ENCODE data around the gene SENP1. TPM values are rescaled to one million over a fixed set of nuclear protein-coding genes. Genes with fewer than 3 reads are reported as not detected.

Gene SENP1
- total and polyA plus RNA-seq, 2 donors (not counting 3 experiments of a cell fraction or from before 2014, with no cell fraction given): 9.9 to 20.5 TPM

DNA sequence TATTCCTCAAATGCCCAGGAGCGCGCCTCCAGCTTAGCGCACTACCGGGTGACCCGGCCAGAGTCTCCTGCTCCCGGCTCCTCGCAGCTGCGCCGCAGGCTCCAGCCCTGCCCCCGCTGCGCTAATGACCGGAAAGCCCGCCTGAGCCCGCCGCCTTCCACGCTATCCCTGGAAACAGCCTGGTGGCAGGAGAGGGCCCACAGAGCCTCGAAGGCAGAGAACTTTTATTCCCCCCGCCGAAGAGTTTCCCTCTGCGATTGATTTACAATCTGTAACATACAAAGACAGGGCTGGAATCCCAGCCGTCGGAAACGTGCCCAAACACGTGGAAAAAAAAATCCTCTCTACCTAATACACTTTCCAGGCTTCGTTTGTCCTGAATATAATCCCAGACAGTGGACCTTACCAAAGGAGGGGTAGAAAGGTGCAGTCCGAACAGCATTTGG lies 103.1 kb downstream of the SENP1 start:
- FAIRE-seq: peak; percentile 21
- H3K4me1 ChIP-seq (ENCODE audit: control insufficient read depth, extremely low read depth, insufficient read depth, low read length): peaks cover 24% of the 10 kb centered on the region
- H3K9me1 ChIP-seq (replicated peaks; ENCODE audit: control insufficient read depth, extremely low read depth, insufficient read depth, low read length): no peaks in the 10 kb centered on the region
- no peaks in the 10 kb centered on the region for H3K36me3 ChIP-seq (ENCODE audit: control insufficient read depth in 2 of 2, extremely low read depth in 1 of 2, insufficient read depth in 2 of 2, low read length in 2 of 2)
- TF ChIP-seq GATA2 (IDR thresholded peaks at IDR 0.05; ENCODE audit: insufficient read depth, insufficient read length, low read depth, low read length) (no peak), EZH2 (IDR thresholded peaks at IDR 0.05; ENCODE audit: borderline replicate concordance, low read depth, low read length, severe bottlenecking) (peak; percentile 58), POLR2AphosphoS5 (IDR thresholded peaks at IDR 0.05; ENCODE audit: insufficient read depth, low read depth, low read length) (no peak), FOS (IDR thresholded peaks at IDR 0.05; ENCODE audit: borderline replicate concordance, insufficient read depth, low read length) (no peak), POLR2A (IDR thresholded peaks at IDR 0.05; ENCODE audit: low read depth, low read length) (no peak)
- TF ChIP-seq, protein P1, sequence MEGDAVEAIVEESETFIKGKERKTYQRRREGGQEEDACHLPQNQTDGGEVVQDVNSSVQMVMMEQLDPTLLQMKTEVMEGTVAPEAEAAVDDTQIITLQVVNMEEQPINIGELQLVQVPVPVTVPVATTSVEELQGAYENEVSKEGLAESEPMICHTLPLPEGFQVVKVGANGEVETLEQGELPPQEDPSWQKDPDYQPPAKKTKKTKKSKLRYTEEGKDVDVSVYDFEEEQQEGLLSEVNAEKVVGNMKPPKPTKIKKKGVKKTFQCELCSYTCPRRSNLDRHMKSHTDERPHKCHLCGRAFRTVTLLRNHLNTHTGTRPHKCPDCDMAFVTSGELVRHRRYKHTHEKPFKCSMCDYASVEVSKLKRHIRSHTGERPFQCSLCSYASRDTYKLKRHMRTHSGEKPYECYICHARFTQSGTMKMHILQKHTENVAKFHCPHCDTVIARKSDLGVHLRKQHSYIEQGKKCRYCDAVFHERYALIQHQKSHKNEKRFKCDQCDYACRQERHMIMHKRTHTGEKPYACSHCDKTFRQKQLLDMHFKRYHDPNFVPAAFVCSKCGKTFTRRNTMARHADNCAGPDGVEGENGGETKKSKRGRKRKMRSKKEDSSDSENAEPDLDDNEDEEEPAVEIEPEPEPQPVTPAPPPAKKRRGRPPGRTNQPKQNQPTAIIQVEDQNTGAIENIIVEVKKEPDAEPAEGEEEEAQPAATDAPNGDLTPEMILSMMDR (IDR thresholded peaks at IDR 0.05; ENCODE audit: extremely low read depth in 1 of 2, insufficient read depth in 1 of 2, low read depth in 1 of 2, low read length in 2 of 2): no peak
- TF ChIP-seq, protein P2, sequence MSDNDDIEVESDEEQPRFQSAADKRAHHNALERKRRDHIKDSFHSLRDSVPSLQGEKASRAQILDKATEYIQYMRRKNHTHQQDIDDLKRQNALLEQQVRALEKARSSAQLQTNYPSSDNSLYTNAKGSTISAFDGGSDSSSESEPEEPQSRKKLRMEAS (IDR thresholded peaks at IDR 0.05; ENCODE audit: insufficient read depth, insufficient read length): no peak
- H3K27me3 ChIP-seq (ENCODE audit: control insufficient read depth in 2 of 2, insufficient read depth in 2 of 2, low read length in 2 of 2): peaks cover 71 to 92% of the 10 kb centered on the region in 2 experiments
- H4K20me1 ChIP-seq (replicated peaks; ENCODE audit: control insufficient read depth, extremely low read depth, insufficient read depth, low read length): no peaks in the 10 kb centered on the region
- no peaks in the 10 kb centered on the region for H3K9me3 ChIP-seq (replicated peaks; ENCODE audit: control insufficient read depth, insufficient read depth, low read length)
- CTCF ChIA-PET: interaction anchor here (1.1 to 1.5 kb wide), 4 partner anchors 39 to 162 kb away, joined by 3 to 4 read pairs (median 3); partner anchors contain the start of gene TMEM106C
- no TSS peak for BruUV-seq (replicated peaks)
- no peak overlapping the region for H3K27ac ChIP-seq (ENCODE audit: insufficient read depth, low read depth, low read length)
- H2AFZ ChIP-seq (ENCODE audit: low read depth, low read length): no peak overlapping the region
- no peaks in the 10 kb centered on the region for H3K79me2 ChIP-seq (ENCODE audit: control insufficient read depth, insufficient read depth, low read length)
- no peak overlapping the region for H3K4me2 ChIP-seq (ENCODE audit: insufficient read depth, low read length)
- peak; percentile 38 for DNase-seq (ENCODE audit: low read depth, low spot score)
- H3K9ac ChIP-seq (replicated peaks; ENCODE audit: extremely low read depth, insufficient read depth, low read length): no peak overlapping the region
- peak overlapping the region in 1 of 3 experiments; percentile 61 for H3K4me3 ChIP-seq (replicated peaks in 1 of 3; ENCODE audit: insufficient read depth in 1 of 3, low read depth in 1 of 3, low read length in 3 of 3)
- intact Hi-C loops (cut with micrococcal nuclease): loop anchor here (5.0 kb wide), 4 partner anchors 40 to 195 kb away; partner anchors contain the start of genes SENP1 and TMEM106C
- POLR2A ChIA-PET: no interaction called here
- dilution Hi-C loops (cut with MboI; ENCODE audit: extremely low pct_ligation_motif_present, low sequenced_read_pairs): no loop called here
